ENCODE measurements around the gene ABCE1. TPM values are rescaled to one million over a fixed set of nuclear protein-coding genes. Genes with fewer than 3 reads are reported as not detected.

ABCE1 gene
- total RNA-seq, 4 donors from 2014 or later, result 50.8 to 105 (median 58.7) TPM

DNA sequence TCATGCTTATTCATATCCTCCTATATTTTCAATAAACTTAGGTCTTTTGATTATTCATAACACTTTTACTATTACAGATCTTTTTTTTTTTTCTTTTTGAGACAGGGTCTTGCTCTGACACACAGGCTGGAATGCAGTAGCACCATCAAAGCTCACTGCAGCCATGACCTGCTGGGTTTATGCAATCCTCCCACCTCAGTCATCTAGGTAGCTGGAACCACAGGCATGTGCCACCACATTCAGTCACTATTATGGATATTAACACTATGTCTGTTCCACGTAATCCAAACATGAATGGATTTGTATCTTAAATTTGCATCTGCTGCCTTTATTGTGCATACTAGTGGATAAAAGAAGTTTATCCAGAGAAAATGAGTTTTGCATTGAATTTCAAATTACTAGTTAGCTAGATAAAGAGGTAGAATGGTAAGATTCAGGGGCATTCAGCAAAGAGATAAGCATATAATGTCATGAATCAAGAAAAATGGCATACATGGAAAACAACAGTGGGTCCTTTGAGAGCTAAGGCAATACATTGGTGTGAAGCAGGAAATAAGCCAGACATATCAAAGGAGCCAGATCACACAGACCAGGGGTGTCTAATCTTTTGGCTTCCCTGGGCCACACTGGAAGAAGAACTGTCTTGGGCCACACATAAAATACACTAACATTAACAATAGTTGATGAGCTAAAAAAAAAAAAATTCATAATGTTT lies 14.1 kb upstream of the ABCE1 start:
- TF ChIP-seq, protein P1, sequence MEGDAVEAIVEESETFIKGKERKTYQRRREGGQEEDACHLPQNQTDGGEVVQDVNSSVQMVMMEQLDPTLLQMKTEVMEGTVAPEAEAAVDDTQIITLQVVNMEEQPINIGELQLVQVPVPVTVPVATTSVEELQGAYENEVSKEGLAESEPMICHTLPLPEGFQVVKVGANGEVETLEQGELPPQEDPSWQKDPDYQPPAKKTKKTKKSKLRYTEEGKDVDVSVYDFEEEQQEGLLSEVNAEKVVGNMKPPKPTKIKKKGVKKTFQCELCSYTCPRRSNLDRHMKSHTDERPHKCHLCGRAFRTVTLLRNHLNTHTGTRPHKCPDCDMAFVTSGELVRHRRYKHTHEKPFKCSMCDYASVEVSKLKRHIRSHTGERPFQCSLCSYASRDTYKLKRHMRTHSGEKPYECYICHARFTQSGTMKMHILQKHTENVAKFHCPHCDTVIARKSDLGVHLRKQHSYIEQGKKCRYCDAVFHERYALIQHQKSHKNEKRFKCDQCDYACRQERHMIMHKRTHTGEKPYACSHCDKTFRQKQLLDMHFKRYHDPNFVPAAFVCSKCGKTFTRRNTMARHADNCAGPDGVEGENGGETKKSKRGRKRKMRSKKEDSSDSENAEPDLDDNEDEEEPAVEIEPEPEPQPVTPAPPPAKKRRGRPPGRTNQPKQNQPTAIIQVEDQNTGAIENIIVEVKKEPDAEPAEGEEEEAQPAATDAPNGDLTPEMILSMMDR (IDR thresholded peaks at IDR 0.05; ENCODE audit: low read depth), result no peak

DNA sequence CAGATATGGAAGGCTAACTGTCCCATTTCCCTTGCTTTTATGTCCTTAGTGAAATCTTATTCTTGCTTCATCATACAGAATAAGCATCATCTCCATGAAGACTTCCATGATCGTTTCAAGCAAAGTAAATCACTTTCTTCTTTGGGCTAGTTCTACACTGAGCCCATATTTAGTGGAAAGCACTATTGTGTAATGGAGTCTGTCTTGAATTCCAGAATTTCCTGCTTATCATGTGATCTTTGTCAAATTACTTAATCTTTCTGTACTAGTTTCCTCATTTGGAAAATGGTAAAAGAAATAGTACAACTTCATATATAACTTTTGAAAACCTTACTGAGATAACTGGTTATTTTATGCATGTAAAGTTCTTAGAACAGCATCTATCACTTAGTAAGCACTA lies 7.7 kb upstream of the ABCE1 start:
- TF ChIP-seq, protein P1 (IDR thresholded peaks at IDR 0.05; ENCODE audit: low read depth), result no peak

DNA sequence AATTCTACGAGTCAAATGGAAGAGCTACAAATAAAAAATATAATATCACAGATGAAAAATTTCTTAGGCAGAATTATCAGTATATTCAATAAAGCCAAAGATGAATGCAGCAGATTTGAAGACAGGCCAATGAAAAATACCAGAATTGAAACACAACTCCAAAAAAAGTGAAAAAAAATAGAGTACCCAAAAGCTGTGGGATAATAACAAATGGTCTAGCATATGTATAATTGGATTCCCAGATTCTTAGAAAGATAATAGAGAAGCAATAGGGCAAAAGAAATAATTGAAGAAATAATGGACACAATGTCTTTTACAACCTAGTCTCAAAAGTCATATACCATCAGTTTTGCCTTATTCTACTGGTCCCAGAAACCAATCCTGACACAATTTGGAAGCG lies 4.5 kb upstream of the ABCE1 start:
- TF ChIP-seq, protein P1 (IDR thresholded peaks at IDR 0.05; ENCODE audit: low read depth), result no peak

DNA sequence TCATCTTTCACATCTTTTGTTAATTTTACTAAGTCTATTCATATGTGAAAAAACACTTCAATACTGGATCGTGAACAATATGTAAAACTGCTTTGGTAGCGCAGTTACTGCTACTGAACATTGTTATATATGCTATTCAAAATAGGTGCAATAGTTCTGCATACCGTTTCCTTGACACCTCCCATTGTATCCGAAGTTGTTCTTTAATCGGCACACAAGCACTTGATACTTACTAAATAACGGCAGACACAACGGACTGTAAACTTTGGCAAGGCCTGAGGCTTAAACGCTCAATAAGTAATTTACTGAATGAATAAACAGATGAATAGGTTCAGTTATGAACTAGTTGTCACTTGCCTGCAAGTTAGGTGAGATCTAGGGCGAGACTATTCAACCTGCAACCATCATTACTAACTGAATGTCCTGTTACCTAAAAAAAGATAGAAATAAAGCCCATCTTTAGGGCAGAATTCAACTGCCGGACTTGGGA lies 735 bp upstream of the ABCE1 start:
- TF ChIP-seq, protein P1 (IDR thresholded peaks at IDR 0.05; ENCODE audit: low read depth), result no peak

DNA sequence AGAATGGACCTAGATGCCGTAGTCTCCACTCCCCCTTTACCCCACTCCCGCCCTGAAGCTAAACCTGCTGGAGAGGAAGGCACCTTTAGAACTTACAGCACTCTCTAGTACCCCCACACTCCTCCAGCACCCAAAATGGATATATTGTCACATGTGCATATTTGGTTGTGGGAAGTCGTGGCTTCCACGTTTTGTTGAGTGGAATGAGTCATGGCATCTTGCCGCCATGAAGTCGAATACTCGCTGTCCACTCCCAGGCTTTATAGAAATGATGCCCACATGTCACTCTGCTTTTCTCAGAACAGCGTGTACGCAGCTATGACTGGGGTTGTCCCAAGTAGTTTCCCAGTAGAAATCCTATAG lies 545 bp downstream of the ABCE1 start:
- TF ChIP-seq, protein P1 (IDR thresholded peaks at IDR 0.05; ENCODE audit: low read depth), result no peak

DNA sequence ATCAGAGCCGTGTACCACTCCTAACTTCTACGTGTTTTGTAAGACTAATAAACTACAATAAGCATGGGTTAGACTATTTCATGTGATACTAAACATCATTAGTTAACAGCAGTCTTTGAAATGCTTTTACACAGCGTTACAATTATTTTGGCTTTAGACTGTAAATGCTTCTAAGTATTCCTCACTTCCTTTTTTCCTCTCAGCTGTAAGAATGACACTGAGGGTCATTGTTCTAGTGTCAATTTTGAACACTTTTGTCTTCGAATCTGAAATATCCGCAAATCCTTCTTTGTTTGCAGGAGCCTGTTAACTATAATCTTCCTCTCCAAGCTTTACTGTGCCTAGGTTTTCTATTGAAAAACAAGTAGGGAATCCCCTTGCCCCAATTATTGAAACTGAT lies 1.5 kb downstream of the ABCE1 start:
- TF ChIP-seq, protein P1 (IDR thresholded peaks at IDR 0.05; ENCODE audit: low read depth), result no peak

DNA sequence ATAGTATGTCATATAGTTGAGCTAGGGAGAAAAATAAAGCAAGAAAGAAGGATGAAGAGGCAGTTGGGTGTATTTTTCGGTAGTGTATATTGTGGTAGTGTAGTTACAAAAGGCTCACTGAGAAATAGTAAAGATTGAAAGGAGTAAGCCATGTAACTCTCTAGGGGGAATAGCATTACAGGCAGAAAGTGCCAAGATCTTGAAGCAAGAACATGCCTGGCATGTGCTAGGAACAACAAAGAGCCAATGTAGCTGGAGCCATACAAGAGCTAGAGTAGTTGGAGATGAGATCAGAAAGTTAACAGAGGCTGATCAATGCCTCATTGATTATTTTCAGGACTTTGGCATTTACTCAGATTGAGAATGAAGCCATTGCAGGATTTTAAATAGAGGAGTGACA lies 3.0 kb downstream of the ABCE1 start:
- TF ChIP-seq, protein P1 (IDR thresholded peaks at IDR 0.05; ENCODE audit: low read depth), result no peak

Measured in subcutaneous adipose tissue (tissue), 4 donors.